GM11168 (cell line): ENCODE results near the gene LRTM2.
"Not testable (repeated sequence)": the region's sequence is repeated elsewhere in the genome, so short reads cannot be mapped to it uniquely, and the experiment has no call there.

Experiments used
- in situ Hi-C: fragments of 300-500 bp; cut with MboI; formaldehyde crosslinking; loops from one replicate; pipeline ENCODE4 v1.12.0; 2022; ENCODE audit warnings: low sequenced_read_pairs; ENCODE audit not compliant: unreplicated experiment

The LRTM2 gene

DNA sequence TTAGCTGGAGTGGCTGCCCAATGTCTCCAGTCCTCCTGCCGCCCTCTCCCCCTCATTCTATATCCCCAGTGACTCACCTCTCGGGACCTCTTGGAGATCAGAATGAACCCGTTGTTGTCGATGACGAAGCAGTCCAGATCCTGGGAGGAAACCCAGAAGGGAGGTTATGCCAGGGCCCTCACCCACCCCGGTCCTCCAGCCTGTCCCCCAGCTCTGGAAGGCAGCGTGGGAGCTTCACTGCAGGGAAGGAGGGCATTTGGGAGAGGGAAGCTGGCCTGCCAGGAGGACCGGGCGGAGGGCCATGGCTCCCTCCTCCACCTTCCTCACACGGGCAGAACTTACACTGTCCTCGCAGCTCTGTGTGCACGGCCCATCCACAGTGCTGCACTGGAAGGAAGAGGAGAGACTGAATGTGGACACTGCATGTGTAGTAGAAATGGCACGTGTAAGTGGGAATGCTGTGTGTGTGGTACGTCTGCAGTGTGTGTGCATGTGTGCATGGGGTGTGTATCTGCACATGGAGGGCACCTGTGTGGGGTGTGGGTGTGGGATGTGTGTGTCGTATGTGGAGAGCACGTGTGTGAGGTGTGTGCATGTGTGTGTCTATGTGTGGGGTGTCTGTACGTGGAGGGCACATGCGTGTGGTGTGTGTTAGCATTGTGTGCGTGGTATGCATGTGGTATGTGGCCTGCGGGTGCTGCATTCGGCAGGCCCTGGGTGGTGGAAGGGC is 10.0 kb upstream of the LRTM2 start:
- in situ Hi-C loops, result no loop called here

DNA sequence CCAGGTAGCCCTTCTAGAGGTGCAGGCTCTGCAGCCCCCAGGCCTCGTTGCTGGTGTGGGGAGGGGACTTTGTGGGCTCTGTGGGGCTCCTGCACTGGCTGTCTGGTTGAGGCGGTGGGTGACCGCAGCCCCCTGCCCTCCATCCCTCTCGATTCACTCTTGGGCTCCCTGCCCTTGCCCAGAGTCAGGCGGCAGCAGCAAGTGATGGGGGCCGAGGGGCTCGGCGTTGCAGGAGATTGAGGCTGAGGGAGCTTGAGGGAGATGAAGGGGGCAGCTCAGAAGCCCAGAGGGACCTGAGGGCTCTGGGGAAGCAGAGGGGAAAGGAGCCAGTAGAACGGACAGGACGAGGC is 9.5 kb upstream of the LRTM2 start:
- in situ Hi-C loops, result no loop called here

DNA sequence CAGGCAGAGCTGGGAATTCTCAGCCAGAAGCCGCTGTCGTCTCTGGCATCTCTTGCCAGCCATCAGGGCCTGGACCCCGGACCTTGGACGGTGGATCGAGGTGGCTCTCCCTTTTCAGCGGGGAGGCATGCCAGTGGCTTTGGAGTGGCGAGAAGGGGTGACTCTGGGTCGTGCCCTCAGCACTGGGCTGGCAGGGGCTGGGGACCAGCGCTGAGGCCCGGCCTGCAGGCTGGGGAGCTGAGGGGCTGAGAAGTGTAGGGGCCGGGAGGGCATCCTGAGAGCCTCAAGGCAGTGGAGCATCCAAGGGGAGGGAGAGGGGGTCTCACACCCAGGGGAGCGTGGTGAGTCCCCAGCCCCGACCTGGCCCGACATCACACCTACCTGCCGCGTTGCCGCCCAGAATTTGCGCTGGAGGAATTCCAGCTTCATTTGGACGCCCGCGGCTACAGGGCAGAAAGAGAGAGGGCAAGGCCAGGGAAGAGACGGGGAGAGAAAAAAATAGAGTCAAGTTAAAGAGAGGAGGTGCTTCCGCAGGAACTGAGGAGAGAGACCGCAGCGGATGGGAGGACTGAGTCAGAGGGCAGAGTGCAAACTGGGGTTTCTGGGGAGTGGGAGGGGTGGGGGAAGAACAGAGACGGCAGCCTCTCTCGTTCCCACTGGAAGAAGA is 9.0 kb upstream of the LRTM2 start:
- in situ Hi-C loops, result no loop called here

DNA sequence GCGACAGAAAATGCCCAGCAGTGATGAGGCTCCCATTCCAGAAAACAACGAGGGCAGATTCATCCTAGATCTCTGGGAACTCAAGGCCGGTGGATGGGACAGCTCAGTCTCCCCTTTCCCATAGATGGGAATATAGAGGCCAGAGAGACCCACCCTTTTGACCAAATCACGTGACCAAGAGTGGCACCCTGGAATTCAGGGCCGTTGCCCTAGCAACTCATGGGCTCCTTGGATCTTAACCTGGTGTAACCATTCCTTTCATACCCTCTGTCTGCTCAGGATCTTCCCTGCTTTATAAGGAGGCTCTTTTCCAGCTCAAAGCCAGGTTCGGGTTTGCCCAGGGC is 8.4 kb upstream of the LRTM2 start:
- in situ Hi-C loops, result no loop called here

DNA sequence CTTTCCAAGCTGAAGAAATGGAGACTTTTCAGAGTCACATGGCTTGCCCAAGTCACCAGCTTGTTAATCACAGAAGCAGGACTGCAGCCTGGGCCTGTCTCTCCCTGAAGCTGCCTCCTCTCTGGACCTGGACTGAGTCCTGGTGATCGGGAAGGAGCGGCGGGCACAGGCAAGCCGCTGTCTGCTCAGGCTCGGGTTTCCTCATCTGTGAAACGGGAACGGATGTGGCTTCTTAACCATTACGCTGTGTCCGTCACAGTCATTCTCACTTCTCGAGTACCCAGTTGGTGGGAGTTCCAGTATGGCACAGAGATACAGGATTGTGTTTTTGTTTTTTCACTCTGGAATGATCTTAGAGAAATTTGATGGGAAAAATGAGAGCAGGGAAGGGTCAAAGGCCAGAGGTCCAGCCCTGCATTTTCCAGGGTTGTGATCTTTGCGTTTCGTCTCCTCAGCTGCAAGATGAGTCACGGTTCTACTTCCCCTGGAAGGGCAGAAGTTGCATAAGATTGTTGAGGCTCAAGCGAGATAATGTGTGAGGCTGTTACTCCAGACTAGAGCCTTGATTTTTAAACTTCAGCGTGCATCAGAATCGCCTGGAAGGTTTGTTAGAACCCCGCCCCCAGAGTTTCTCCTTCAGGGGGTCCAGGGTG is 7.6 kb upstream of the LRTM2 start:
- in situ Hi-C loops, result no loop called here

DNA sequence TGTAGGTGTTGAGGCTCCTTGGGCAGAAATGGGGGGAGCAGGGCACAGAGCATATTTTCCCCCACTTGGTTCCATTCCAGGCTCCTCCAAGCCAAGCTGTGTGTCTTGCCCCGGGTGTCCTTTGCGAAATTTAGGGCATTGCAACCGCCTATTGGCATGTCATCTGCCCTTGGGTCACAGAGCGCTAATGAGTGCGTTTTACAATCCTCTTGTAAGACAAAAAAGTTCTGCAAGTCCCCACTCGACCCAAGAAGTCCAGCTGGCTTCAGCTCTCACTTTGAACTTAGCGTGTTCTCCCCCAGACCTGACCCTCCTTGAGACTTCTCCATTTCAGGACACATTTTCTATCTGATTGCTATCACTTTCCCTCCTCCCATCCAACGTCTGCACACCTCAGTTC is 6.1 kb upstream of the LRTM2 start:
- in situ Hi-C loops, result no loop called here

DNA sequence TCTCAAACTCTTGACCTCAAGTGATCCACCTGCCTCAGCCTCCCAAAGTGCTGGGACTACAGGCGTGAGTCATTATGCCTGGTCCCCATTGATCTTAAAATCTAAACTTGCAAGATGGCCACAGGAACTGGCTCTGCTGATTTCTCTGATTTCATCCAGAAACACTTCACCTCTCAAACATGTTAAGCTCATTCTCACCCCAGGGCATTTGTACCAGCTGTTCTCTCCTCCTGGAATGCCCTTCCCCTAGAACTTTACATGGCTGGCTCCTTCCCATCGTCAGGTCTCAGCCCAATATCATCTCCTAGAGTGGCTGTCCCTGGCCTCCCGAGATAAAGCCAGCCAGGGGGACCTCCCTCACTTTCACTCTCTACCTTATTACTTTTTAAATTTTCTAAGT is 5.3 kb upstream of the LRTM2 start:
- in situ Hi-C loops, result no loop called here

DNA sequence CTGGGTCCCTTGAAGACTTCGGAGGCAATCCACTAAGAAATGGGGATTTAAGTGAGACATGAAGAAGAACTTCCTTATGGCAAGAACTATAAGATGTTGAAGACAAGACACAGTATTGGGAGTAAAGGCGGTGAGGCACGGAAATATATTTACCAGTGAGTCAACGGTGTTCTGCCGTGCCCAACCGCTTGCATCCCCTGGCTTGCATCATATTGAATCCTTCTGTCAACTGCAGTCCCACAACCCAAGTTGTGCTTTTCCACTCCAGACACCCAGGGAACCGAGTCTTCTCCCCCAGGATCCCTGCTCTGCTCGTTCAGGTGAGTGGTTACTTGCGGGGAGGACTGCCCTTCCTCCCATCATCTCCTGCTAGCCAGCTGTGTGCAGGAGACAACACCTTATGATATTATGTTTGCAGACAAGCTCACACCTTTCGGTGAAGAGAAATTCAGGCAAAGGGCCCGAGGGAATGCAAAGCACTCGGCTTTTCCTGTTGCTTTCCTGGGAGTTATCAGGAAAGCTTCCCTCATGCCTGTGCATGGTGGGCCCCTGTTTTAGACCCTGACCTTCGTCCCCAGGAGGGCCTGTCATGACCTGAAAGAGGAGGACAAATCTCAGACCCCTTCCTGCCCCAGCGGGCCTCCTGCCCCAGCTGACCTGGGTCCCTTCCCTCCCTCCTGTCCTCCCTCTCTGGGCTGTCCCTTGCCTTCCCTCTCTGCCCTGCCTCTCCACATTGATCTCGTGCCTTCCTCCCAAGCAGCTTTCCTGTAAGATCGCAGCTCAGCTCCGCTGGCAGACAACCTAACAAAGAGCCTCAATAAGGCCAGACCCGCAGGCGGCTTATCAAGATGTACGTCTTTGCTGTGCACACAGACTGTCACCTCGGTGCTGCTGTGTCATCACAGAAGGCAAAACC is 4.3 kb upstream of the LRTM2 start:
- in situ Hi-C loops, result no loop called here

DNA sequence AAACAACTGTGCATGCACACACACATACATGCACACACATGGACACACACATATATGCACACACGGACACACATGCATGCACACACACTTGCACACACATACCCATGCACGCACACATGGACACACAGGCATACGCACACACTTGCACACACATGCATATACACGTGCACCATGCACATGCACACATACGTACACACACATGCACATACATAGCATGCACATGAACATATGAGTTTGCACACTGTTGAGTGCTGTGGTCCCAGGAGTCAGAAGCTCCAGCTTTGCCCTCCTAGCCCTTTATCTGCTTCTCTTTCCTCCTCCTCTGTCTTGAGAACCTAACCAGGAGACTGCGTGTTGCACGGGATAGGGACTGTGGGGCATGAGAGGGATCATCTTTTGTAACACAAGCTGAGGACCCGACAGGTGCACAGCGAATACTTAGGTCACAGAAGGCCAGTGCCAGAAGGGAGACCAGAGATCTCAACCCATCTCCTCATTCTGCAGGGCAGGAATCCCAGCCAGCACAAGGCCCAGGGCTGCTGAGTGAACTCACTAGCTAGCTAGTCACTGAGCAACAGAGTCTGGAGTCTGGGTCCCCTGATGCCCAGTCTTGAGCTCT is 3.5 kb upstream of the LRTM2 start:
- in situ Hi-C loops, result no loop called here

DNA sequence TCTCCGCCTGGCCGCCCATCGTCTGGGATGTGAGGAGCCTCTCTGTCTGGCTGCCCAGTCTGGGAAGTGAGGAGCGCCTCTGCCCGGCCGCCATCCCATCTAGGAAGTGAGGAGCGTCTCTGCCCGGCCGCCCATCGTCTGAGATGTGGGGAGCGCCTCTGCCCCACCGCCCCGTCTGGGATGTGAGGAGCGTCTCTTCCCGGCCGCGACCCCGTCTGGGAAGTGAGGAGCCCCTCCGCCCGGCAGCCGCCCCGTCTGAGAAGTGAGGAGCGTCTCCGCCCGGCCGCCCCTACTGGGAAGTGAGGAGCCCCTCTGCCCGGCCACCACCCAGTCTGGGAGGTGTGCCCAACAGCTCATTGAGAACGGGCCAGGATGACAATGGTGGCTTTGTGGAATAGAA is 2.4 kb upstream of the LRTM2 start:
- in situ Hi-C loops, result not testable (repeated sequence)

DNA sequence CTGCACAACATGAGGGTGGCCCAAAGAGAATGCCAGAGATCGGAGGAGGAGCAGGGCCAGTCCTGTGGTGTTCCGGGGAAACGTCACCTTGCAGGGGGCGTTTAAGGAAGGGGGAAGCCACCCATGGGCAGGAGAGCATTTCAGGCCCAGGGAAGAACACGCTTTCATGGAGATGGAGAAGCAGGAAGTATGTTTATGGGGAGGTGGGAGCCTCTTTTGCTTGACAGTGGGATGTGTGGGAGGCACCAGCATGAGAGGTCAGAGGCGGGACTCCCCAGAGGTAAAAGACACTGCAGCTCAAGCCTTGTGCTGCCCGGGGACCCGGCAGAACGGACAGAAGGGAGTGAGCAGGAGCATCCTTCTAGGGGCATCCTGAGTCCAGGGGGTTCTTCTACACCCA is 1.3 kb upstream of the LRTM2 start:
- in situ Hi-C loops, result no loop called here

DNA sequence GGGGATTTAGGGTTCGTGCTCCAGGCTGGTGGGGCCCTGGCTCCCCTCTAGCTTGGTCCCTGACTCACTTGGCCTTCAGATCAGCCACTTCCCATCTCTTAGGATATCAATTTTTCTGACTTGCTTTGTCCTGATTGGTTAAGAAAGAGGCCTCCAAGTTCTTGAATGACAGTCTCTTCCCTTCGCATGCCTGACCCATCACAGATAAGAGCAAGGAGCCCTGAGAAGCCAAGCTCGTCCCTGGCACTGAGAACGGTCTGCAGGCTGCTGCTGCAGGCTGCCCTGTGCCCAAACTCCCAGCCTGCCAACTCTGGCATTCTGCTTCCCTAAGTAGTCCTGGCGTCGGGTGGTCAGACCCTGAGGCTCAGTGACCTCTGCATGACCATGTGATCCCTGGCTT is 794 bp upstream of the LRTM2 start:
- in situ Hi-C loops, result no loop called here

DNA sequence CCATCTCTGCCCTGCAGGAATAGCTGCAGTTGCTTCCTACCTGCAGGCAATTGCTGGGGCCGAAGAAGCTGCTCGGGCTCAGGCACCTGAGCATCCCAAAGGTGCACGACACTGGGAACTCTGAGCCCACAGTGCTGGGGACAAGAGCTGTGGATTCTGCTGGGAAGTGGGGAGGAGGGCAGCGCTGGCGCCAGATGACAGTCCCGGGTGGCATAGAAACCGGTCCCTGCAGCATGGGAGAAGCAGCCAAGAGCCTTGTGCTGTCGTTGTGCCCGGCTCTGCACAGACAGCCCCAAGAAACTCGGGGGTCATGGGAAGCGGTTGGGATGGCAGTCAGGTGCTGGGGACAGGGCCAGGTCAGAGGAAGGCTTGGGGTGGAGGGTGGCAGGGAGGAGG is 529 bp downstream of the LRTM2 start:
- in situ Hi-C loops, result no loop called here

DNA sequence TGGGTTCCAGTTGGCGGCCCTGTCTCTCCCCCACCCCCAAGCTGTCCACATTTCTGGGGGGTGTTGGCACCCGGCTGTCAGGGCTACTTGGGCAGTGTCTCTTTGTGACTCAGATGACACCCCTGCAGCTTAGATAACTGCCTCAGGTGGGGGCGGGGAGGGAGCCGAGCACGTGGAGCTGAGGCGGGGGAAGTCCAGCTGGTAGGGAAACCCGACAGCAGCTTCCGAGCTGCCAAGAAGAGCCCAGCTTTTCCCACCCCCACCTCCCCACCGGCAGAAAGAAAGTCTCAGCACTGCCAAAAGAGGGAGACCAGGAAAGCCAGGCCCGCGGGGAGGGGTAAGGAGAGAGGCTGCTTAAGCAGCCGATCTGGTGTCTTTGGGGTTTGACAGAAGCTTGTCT is 1.4 kb downstream of the LRTM2 start:
- in situ Hi-C loops, result no loop called here

DNA sequence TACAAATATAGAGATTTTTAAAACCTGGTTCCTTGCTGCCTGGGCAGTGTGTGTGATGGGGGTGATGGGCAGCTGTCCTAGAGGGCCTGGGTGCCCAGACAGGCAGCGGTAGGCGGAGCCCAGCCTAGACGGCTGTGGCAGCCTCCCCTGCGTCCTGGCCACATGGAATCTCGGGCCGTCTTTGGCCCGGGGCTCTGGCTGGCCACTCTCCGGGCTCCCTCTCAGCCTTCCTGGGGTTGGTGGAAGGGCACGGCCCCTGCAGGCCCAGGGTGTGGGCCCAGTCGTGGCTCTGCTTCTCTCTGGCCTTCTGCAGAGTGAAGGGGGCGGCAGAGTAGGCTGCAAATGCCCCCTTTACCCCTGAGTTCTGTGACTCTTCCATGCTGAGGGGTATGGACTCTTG is 2.3 kb downstream of the LRTM2 start:
- in situ Hi-C loops, result no loop called here

DNA sequence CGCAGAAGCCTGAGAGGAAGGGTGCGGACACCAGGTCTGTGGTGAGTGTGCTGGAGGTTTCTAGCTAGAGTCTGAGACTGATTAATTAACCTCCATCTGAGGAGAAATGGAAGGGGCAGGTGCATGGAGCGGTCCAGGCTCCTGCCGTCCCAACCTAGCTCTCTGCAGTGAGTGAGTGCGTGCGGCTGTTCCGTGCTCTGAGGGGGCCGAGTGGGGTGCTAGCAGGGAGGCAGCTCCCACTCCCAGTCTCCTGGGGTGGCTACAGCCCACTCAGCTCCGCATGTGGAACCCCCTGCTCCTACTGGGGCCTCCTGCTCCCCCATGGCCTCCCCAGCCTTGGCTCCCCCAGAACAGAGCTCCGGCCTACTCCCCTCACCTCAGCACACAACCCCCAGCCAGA is 2.9 kb downstream of the LRTM2 start:
- in situ Hi-C loops, result no loop called here

DNA sequence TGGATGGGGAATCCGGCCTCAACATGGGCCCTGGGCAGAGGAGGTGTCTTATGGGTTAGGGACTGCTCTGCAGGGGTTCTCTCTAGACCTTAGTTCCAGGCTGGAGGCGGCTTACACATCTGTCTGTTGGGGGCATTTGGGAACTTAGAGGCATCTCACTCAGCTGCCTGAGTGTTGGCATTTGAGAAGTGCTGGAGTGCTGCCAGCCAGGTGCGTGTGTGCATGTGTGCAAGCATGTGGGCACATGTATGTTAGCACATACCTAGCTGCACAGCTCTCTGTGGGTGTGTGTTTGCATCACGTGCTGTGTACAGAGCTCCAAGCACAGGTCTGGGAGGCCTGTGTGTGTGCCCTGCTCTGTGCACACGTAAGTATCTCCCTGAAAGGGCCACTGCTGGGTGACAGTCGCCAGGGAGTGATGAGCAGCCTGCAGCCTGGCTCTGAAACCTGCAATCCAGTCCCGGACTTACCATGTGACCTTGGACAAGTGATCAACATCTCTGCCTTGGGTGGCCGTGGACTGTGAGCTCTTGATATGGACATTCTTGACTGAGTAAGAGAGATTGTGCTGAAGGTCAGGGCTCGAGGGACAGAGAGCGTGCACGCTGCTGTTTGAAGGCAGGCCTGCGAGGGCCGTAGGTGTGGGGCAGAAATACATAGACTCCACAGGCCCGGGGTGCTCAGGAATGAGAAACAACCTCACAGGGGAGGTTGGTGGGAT is 5.2 kb downstream of the LRTM2 start:
- in situ Hi-C loops, result no loop called here

DNA sequence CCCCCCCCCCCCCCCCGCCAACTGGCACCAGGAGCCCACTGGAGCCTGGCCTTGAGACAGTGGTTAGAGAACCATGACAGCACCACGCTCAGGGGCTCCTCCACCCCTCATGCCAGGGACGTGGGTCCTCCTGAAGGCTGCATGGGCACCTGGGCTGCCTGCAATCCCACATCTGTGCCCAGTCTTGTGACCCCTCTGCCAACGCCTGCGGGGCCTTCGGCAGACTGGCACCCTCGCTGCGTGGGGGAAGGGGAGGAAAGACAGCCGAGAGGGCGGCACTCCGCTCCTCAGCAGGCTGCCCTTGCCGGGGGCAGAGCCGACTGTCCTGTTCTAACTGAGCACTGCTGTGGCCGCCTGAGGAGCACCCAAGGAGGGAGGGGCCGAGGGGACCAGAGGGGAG is 6.0 kb downstream of the LRTM2 start:
- in situ Hi-C loops, result no loop called here

DNA sequence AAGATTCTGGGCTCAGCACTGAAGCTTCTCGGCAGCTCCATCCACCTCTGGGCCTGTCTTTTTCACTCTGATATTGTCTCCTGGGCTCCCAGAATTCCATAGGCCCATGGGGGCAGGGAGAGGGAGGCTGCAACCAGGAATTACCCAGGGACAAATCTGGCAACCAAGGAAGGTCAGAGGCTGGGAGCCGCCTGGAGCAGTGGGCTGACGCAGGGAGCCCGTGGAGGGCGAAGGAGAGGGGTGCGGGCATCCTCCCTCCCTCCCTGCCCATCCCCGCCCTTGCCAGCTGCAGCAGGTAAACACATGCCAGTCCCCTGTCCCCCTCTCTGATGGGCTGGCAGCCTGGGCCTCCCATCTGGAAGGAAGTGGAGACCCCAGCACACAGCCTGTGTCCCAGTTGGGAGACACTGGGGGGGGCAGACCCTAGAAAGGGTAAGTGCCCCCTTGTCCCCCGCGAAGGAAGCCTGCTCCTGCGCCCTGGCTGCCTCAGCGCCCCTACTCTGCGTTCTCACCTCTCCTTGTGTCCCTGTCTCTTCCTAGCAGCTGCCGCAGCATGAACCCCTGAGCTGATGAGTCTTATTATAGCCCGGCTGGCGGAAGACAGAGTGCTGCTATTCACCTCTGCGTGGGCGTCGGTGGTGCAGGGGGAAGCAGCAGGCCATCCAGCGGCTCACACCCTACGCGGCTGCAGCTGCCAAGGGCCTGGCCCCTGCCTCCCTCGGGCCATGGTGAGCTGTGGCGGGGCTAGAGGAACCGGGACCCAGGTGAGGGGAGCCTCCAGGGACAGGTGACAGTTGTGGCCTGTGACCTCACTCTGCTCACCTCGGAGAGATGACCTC is 6.7 kb downstream of the LRTM2 start:
- in situ Hi-C loops, result no loop called here
